NB4 (cell line): ENCODE measurements around the gene NR2F2.

ENCODE experiments used
- POLR2A ChIP-seq: IDR thresholded peaks from 2 replicates; pipeline ENCODE4 v1.6.1; 2011; ENCODE audit warnings: mild to moderate bottlenecking; ENCODE audit not compliant: insufficient read length; ENCODE audit errors: extremely low read depth
- TF ChIP-seq, protein P1 (sequence below): IDR thresholded peaks from one replicate; pipeline ENCODE4 v1.5.1; 2012; ENCODE audit warnings: low read depth, low read length
- TF ChIP-seq, protein P2 (sequence below): IDR thresholded peaks from 2 replicates; pipeline ENCODE4 v1.6.1; 2011; ENCODE audit warnings: low read depth, low read length

DNA sequence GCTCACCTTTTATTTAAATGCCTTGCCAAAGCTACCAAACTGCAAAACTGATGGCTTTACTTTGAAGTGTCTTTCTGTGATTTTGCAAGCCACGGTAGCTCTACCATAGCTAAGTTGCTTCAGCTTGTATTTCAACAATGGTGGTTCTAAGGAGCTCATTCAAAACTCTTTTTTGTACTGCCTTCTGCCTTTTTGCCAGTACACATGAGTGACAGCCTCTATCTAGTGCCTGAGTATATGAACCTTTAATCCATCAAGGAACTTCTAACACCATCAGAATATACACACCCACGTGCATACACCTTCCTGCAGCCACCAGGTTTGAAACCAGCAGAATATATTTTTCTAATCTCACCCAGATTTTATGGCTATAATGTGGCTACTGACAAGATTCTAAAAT lies 10.4 kb upstream of the NR2F2 start:
- TF ChIP-seq, protein P1, sequence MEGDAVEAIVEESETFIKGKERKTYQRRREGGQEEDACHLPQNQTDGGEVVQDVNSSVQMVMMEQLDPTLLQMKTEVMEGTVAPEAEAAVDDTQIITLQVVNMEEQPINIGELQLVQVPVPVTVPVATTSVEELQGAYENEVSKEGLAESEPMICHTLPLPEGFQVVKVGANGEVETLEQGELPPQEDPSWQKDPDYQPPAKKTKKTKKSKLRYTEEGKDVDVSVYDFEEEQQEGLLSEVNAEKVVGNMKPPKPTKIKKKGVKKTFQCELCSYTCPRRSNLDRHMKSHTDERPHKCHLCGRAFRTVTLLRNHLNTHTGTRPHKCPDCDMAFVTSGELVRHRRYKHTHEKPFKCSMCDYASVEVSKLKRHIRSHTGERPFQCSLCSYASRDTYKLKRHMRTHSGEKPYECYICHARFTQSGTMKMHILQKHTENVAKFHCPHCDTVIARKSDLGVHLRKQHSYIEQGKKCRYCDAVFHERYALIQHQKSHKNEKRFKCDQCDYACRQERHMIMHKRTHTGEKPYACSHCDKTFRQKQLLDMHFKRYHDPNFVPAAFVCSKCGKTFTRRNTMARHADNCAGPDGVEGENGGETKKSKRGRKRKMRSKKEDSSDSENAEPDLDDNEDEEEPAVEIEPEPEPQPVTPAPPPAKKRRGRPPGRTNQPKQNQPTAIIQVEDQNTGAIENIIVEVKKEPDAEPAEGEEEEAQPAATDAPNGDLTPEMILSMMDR: no peak
- no peak for TF ChIP-seq POLR2A
- TF ChIP-seq, protein P2, sequence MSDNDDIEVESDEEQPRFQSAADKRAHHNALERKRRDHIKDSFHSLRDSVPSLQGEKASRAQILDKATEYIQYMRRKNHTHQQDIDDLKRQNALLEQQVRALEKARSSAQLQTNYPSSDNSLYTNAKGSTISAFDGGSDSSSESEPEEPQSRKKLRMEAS: no peak
